DOHH2 (cell line): ENCODE results near the gene SLC25A41.

Source experiments
- CTCF ChIP-seq: fragments of 200-600 bp; sonication (generic); IDR thresholded peaks from one replicate; pipeline ENCODE4 v1.5.1; 2014; ENCODE audit warnings: antibody characterized with exemption, mild to moderate bottlenecking, low read depth, low read length; ENCODE audit not compliant: poor library complexity, severe bottlenecking
- EZH2phosphoT487 ChIP-seq: fragments of 200-600 bp; sonication (generic); IDR thresholded peaks from 2 replicates; pipeline ENCODE4 v1.6.1; 2017; ENCODE audit warnings: borderline replicate concordance, mild to moderate bottlenecking, antibody characterized with exemption, low read length, moderate library complexity, mixed read lengths

- TF ChIP-seq CTCF (no peak), EZH2phosphoT487 (no peak)
Measured at GRCh38 chr19:6439743-6440142, 6.2 kb upstream of the SLC25A41 start.
